Pancreas (tissue), 10 donors: ENCODE results near the gene PDZD7. TPM values are rescaled to one million over a fixed set of nuclear protein-coding genes. Genes with fewer than 3 reads are reported as not detected.

Experiments
- ATAC-seq, 4 donors: fragments of 200-7000 bp; cut with Tn5 transposase; one replicate each; pipeline versions ENCODE4 v1.8.0 to v1.9.1; 2020; ENCODE audit warnings: mild to moderate bottlenecking in 4 of 4, moderate library complexity in 4 of 4
- DNase-seq, 6 donors: peaks; one replicate each; pipeline ENCODE4 v3.0.0-alpha.2; 2020
- FAIRE-seq: peaks from 2 replicates; lab custom pipeline; 2012; peaks lifted over from hg19 to GRCh38; lab: Jason Lieb, UNC
- H3K27ac ChIP-seq, 4 donors: fragments of 200-600 bp; sonication (generic); 1 replicate in 3 of 4; 2 replicates in 1 of 4; pipeline versions ENCODE4 v1.5.0 to v1.8.0; 2020
- H3K27me3 ChIP-seq, 4 donors: fragments of 200-600 bp; one replicate each; pipeline ENCODE4 v1.8.0; 2021
- H3K36me3 ChIP-seq, 3 donors: fragments of 200-600 bp; sonication (generic) in 1 of 3; one replicate each; pipeline versions ENCODE4 v1.5.0 to v1.8.0; 2020 to 2021
- H3K4me1 ChIP-seq, 3 donors: fragments of 200-600 bp; one replicate each; pipeline ENCODE4 v1.8.0; 2021
- H3K4me3 ChIP-seq, 4 donors: fragments of 200-600 bp; sonication (generic) in 2 of 4; one replicate each; pipeline versions ENCODE4 v1.5.0 to v1.8.0; 2020 to 2021
- H3K9me3 ChIP-seq, 4 donors: fragments of 200-600 bp; one replicate each; pipeline ENCODE4 v1.8.0; 2021
- CTCF ChIP-seq, 4 donors: fragments of 200-600 bp; sonication (generic) in 3 of 4; IDR thresholded peaks; one replicate each; pipeline versions ENCODE4 v1.5.0 to v1.8.0; 2021; ENCODE audit warnings: antibody characterized with exemption in 4 of 4
- WGBS, 2 donors: extraction: QIAGEN DNeasy Blood & Tissue Kit; methylation state at CpG; one replicate each; pipeline ENCODE4 v1.1.7; 2013; 5-methylcytosine and 5-hydroxymethylcytosine counted together
- intact Hi-C, 3 donors: fragments of 100-400 bp; cut with DNase I; formaldehyde crosslinking; loops; one replicate each; pipeline versions ENCODE4 v1.11.1 to v1.14.2; 2022
- polyA plus RNA-seq, 2 donors: library from polyadenylated mRNA; stranded (reverse); fragments of 200-250 nt; gene quantifications; one replicate each; pipeline ENCODE4 v1.2.3, GENCODE V29; 2013
- total RNA-seq, 6 donors: library from RNA; stranded (reverse); fragmentation: NEBNext Ultra II Directional in 4 of 6; extraction: Animal tissue kit (Norgen Biotek cat#: 25700) in 4 of 6; gene quantifications; one replicate each; pipeline versions ENCODE4 v1.2.1 to v1.2.4, GENCODE V29; 2021 to 2023
- donor health status: healthy with polysubstance abuse.
- donor health status: DM: no; HTN: no; CAD: no; lungs with moderate emphysema.
- donor health status: DM: no; HTN: no; CAD: no.
- donor health status: control.
- donor health status: control.
- donor health status: Bipolar disorder and iron deficiency.
- donor health status: DM: yes; HTN: yes; CAD: no.
- donor health status: DM: no; HTN: no; CAD: no.
- donor health status: DM: no; HTN: no; CAD: no.
- donor health status: DM: yes; HTN: yes; CAD: no.

Gene PDZD7
- total and polyA plus RNA-seq, 8 donors, result 0.18 to 0.99 (median 0.38) TPM

GRCh38 chr10:101041252-101041761 lies 10.4 kb upstream of the PDZD7 start:
- TF ChIP-seq CTCF (IDR thresholded peaks at IDR 0.05), result peak; percentile 56 to 83 (median 76)
- H3K4me3 ChIP-seq, result no peak overlapping the region
- WGBS, 2 donors, result 21 to 29% methylated on average over 5 to 6 of the region's 6 CpGs
- intact Hi-C loops, result no loop called here
- no peaks in the 10 kb centered on the region for H3K9me3 ChIP-seq
- peaks cover 5 to 12% (median 6%) of the 10 kb centered on the region in 3 donors for H3K4me1 ChIP-seq
- peaks cover 0 to 16% (median 12%) of the 10 kb centered on the region in 3 donors for H3K36me3 ChIP-seq
- FAIRE-seq (peak; percentile 54), ATAC-seq (peak; percentile 57 to 84 (median 74)), DNase-seq (peak; percentile 77 to 83 (median 80))
- no peak overlapping the region for H3K27ac ChIP-seq
- no peaks in the 10 kb centered on the region for H3K27me3 ChIP-seq

GRCh38 chr10:101040851-101041250 lies 9.9 kb upstream of the PDZD7 start:
- TF ChIP-seq CTCF (IDR thresholded peaks at IDR 0.05), result no peak
- no peaks in the 10 kb centered on the region for H3K9me3 ChIP-seq
- no peak for FAIRE-seq
- H3K4me1 ChIP-seq, result peaks cover 5 to 12% (median 6%) of the 10 kb centered on the region in 3 donors
- no peak overlapping the region for H3K27ac ChIP-seq
- no peak for ATAC-seq
- no peaks in the 10 kb centered on the region for H3K27me3 ChIP-seq
- intact Hi-C loops, result no loop called here
- peaks cover 0 to 20% (median 17%) of the 10 kb centered on the region in 3 donors for H3K36me3 ChIP-seq
- 39 to 43% methylated on average over 2 of the region's 2 CpGs for WGBS, 2 donors
- DNase-seq, result no peak
- H3K4me3 ChIP-seq, result no peak overlapping the region

DNA sequence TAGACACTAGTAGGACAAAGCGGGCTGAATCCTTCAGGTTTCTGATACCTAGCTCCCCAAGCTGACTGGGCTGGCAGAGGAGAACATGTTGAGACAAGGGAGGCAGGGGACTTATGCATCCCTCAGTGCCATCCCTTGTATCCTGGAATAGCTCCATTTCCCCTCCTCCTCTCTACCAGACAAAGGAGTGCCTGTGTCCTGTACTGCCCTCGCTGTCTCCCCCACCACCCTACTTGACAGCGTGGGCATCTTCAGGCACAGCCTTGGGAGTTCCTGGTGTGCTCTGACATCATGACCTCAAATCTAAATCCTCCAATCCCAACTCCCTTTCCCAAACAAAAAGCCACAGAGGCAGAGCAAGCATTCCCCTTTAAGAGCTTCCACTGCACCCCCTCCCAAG lies 9.1 kb upstream of the PDZD7 start:
- ATAC-seq, result no peak
- Histone ChIP-seq H3K27me3 (no peaks in the 10 kb centered on the region), H3K4me3 (no peak overlapping the region), H3K9me3 (no peaks in the 10 kb centered on the region), H3K27ac (no peak overlapping the region), H3K36me3 (peaks cover 0 to 25% (median 18%) of the 10 kb centered on the region in 3 donors), H3K4me1 (peaks cover 5 to 12% (median 6%) of the 10 kb centered on the region in 3 donors)
- intact Hi-C loops, result no loop called here
- TF ChIP-seq CTCF (IDR thresholded peaks at IDR 0.05), result no peak
- no peak for FAIRE-seq
- no peak for DNase-seq
- 93 to 100% methylated on average over 3 of the region's 3 CpGs for WGBS, 2 donors

DNA sequence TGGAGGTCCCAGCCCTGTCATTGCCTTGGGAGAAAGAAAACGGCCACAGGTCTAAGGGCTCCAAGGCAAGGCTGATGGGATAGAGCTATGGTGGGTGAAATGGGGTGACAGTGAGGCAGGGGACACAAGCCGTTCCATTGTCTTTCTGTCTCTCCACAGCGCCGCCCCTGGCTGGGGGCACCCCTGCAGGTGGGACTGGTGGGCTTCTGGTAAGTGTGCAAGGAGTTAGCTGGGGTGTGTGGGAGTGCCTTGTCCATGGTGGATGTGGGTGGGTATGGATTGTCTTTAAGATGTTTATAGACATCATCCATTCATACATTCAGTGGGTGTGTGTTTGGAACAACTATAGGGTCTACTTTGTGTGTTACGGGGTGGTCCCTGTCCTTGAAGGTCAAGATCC lies 7.6 kb upstream of the PDZD7 start:
- Histone ChIP-seq H3K9me3 (no peaks in the 10 kb centered on the region), H3K27me3 (no peaks in the 10 kb centered on the region), H3K27ac (no peak overlapping the region), H3K36me3 (peaks cover 0 to 25% (median 18%) of the 10 kb centered on the region in 3 donors), H3K4me1 (peaks cover 5 to 12% (median 6%) of the 10 kb centered on the region in 3 donors), H3K4me3 (no peak overlapping the region)
- no peak for ATAC-seq
- WGBS, 2 donors, result 71 to 81% methylated on average over 5 of the region's 5 CpGs
- intact Hi-C loops, result no loop called here
- no peak for DNase-seq
- FAIRE-seq, result no peak
- TF ChIP-seq CTCF (IDR thresholded peaks at IDR 0.05), result no peak

DNA sequence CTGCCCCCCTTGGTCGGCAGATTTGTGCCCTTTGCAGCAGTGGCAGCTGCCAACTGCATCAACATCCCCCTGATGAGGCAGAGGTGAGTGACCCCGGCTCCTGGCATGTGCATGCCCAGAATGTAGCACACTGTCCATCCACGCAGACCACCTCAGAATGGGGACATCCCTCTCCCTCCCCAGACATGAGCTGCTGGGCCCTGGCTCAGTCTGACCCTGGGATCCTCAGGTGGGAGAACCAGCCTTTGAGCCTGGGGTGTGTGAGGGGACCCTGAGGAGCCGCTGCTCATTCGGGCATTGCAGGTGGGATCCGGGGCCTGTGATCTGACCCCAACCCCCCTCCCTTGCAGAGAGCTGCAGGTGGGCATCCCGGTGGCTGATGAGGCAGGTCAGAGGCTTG lies 5.8 kb upstream of the PDZD7 start:
- FAIRE-seq (no peak), ATAC-seq (no peak), DNase-seq (no peak)
- no peaks in the 10 kb centered on the region for H3K9me3 ChIP-seq
- H3K27me3 ChIP-seq, result no peaks in the 10 kb centered on the region
- intact Hi-C loops, result no loop called here
- 77 to 79% methylated on average over 7 of the region's 7 CpGs for WGBS, 2 donors
- H3K4me1 ChIP-seq, result peaks cover 0 to 14% (median 0%) of the 10 kb centered on the region in 3 donors
- H3K4me3 ChIP-seq, result no peak overlapping the region
- TF ChIP-seq CTCF (IDR thresholded peaks at IDR 0.05), result no peak
- no peak overlapping the region for H3K27ac ChIP-seq
- H3K36me3 ChIP-seq, result peaks cover 0 to 25% (median 18%) of the 10 kb centered on the region in 3 donors
